LNCaP clone FGC (cell line): Measurements from ENCODE around the gene DGLUCY.
"Not testable (repeated sequence)": the region's sequence is repeated elsewhere in the genome, so short reads cannot be mapped to it uniquely, and the experiment has no call there.

ENCODE experiments used
- DNase-seq: peaks from one replicate; pipeline ENCODE4 v3.0.0-alpha.2; 2011; ENCODE audit warnings: low read depth
- H3K4me3 ChIP-seq: 2 replicates; pipeline ENCODE4 v1.5.1; 2011; ENCODE audit warnings: mild to moderate bottlenecking, low read depth, low read length, control low read depth
- CTCF ChIP-seq: IDR thresholded peaks from 2 replicates; pipeline ENCODE4 v1.5.1; 2012; ENCODE audit warnings: mild to moderate bottlenecking; ENCODE audit not compliant: control insufficient read depth, insufficient read depth; ENCODE audit errors: extremely low read depth

The DGLUCY gene

GRCh38 chr14:91149462-91149861 lies 35.6 kb downstream of the DGLUCY start:
- no peak for TF ChIP-seq CTCF
- DNase-seq = peak; percentile 98
- no peak overlapping the region for H3K4me3 ChIP-seq

DNA sequence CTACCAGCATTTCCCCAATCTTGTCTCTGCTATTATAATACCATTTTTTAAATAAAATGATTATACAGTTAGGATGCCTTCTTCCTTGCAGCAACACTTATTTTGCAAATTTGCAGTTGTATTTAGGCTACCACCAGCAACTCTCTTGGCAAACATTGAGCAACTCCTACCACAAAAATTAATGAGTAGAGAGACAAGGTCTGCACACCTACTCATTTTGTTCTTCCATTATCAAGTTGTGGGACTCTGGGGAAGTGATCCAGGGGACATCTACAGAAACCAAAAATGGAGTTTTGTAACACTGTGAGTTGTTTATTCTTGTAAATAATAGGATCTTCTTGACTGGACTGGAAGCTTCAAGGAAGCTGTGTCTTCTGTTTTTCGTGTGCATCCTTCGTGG lies 38.6 kb downstream of the DGLUCY start:
- no peak for TF ChIP-seq CTCF
- H3K4me3 ChIP-seq = no peak overlapping the region
- no peak for DNase-seq

GRCh38 chr14:91153360-91153759 lies 39.5 kb downstream of the DGLUCY start:
- DNase-seq = no peak
- no peak for TF ChIP-seq CTCF
- no peak overlapping the region for H3K4me3 ChIP-seq

DNA sequence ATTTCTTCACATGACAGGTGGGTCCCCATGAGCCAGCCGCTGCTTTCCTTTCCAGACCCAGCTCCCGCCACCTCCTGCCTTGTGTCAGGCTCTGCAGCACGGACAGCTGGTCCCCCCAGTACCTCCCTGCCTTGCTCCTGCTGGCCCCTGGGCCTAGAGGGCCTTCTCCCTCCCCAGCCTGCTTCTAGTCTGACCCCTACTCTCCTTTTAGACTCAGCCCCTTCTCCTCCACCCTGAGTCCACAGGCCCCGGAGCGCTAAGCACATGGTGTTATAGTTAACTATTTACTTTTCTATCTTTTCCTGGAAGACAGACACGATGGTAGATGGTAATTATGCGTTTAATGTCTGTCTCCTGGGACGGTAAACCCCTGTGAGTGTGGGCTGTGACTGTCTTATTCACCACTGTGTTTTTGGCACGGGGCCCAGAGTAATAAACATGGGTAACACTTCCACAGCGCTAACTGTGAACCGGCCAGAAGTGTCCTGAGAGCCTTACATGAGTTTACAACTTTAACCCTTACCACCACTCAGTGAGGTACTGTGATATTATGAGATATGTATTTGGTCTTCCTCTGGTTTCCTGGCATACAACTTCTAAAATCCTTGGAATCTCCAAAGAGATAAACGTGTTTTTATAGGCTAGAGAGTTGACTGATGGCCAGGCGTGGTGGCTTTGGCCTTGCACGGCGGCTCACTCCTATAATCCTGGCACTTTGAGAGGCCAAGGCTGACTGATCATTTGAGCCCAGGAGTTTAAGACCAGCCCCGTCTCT lies 41.2 kb downstream of the DGLUCY start:
- peak; percentile 87 for DNase-seq
- no peak overlapping the region for H3K4me3 ChIP-seq
- TF ChIP-seq CTCF = no peak

DNA sequence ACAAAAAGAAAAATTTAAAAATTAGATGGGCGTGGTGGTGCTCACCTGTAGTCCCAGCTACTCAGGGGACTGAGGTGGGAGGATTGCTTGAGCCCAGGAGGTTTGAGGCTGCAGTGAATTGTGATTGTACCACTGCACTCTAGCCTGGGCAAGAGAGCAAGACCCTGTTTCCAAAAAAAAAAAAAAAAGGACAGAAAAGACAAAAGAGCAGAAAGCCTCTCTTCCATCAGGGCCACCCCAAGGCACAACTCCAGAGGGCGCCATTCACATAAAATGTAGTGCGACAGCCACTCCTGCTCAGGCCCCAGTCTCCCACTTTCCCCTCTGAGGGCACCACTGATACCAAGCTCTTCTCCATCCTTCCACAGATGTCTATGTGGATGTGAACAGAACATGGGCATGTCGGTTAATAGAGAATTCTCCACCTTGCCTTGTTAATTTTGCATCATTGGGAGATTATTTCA lies 41.8 kb downstream of the DGLUCY start:
- peak; percentile 6; the same call in 1 of the 2 replicates for TF ChIP-seq CTCF
- no peak for DNase-seq
- H3K4me3 ChIP-seq = no peak overlapping the region

DNA sequence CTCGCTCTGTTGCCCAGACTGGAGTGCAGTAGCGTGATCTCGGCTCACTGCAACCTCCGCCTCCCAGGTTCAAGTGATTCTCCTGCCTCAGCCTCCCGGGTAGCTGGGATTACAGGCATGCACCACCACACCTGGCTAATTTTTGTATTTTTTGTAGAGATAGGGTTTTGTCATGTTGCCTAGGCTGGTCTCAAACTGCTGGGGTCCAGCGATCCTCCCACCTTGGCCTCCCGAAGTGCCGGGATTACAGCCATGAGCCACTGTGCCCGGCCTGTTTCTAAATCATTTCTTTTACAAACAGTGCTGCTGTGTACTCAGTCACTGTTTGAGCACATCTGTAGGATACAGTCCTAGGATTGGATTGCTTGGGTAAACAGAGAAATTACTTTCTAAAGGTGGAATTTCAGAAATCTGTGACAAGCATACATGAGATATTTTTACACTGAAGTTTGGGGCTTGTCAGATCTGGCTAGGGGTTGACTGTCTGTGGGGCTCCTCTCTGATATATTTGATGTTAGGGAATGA lies 42.3 kb downstream of the DGLUCY start:
- not testable (repeated sequence) for H3K4me3 ChIP-seq, DNase-seq

DNA sequence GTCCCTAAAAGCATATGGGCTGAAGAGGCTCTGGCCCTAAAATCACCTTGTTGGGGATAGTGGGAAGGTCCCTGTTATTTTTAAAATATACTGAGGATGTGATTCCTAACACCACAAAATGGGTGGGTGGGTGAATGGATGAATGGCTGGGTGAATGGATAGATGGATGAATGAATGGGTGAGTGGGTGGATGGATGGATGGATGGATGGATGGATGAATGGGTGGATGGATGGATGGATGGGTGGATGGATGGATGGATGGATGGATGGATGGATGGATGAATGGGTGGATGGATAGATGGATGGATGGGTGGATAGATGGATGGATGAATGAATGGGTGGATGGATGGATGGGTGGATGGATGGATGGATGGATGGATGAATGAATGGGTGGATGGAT lies 43.0 kb downstream of the DGLUCY start:
- H3K4me3 ChIP-seq, DNase-seq: not testable (repeated sequence)
